ENCODE results near the gene UBE2B.
"Not testable (repeated sequence)": the region's sequence is repeated elsewhere in the genome, so short reads cannot be mapped to it uniquely, and the experiment has no call there.

DNA sequence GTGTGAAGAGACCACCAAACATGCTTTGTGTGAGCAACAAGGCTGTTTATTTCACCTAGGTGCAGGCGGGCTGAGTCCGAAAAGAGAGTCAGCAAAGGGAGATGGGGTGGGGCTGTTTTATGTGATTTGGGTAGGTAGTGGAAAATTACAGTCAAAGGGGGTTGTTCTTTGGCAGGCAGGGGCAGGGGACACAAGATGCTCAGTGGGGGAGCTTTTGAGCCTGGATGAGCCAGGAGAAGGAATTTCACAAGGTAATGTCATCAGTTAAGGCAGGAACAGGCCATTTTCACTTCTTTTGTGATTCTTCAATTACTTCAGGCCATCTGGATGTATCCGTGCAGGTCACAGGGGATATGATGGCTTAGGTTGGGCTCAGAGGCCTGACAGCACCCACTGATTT is 25.9 kb upstream of the UBE2B start:
- TF ChIP-seq POLR2A, CTCF, EP300 (IDR thresholded peaks at IDR 0.05): not testable (repeated sequence)

All from tibial nerve (tissue), 4 donors.